Ovary (tissue), 3 donors: ENCODE measurements around the gene C5orf15.

Experiments
- EP300 ChIP-seq: sonication (generic); formaldehyde crosslinking; IDR thresholded peaks from one replicate; pipeline ENCODE4 v1.6.1; 2017; ENCODE audit warnings: antibody characterized with exemption
- POLR2A ChIP-seq: fragments of 450-650 bp; IDR thresholded peaks from one replicate; pipeline ENCODE4 v1.6.1; 2017; ENCODE audit warnings: antibody characterized with exemption, mild to moderate bottlenecking, moderate library complexity
- TF ChIP-seq, protein P1 (sequence below), 3 donors: fragments of 450-650 bp in 2 of 3; fragments of 200-600 bp in 1 of 3; IDR thresholded peaks; one replicate each; pipeline versions ENCODE4 v1.5.1 to v1.8.0; 2016 to 2022; ENCODE audit warnings: antibody characterized with exemption in 3 of 3, mild to moderate bottlenecking in 1 of 3
- donor health status: DM: no; HTN: no; CAD: no.

DNA sequence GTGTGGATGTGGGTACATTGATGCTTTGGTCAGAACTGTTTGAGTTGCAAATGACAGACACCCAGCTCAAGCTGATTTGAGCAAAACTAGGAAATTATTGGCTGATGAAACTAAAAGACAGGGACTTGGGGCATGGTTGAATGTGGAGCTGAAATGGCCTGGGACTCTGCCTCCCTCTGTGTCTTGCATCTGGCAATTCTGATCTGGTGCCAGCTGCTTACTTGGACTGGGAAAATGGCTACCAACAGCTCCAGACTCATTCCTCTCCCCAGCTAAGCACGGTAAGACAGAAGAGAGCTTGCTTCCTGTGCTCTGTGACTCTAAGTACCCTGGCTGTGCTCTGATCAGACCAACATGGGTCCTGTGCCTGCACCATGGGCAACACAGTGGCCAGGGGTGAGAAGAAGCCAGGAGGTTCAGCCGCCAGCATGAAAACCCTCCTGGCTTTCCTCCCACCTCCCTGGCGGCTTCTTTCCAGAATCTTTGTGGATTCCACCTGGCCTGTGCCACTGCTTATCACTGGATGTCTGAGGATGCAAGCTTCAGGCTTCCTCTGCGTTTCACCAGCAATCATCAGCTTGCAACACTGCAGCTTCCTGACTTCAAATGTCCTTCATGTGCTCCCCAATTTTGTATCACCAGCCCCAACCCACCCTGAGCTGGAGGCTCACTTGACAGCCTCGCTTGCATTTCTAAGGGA, 44.1 kb downstream of the C5orf15 start:
- TF ChIP-seq, protein P1, sequence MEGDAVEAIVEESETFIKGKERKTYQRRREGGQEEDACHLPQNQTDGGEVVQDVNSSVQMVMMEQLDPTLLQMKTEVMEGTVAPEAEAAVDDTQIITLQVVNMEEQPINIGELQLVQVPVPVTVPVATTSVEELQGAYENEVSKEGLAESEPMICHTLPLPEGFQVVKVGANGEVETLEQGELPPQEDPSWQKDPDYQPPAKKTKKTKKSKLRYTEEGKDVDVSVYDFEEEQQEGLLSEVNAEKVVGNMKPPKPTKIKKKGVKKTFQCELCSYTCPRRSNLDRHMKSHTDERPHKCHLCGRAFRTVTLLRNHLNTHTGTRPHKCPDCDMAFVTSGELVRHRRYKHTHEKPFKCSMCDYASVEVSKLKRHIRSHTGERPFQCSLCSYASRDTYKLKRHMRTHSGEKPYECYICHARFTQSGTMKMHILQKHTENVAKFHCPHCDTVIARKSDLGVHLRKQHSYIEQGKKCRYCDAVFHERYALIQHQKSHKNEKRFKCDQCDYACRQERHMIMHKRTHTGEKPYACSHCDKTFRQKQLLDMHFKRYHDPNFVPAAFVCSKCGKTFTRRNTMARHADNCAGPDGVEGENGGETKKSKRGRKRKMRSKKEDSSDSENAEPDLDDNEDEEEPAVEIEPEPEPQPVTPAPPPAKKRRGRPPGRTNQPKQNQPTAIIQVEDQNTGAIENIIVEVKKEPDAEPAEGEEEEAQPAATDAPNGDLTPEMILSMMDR (IDR thresholded peaks at IDR 0.05), result no peak
- TF ChIP-seq POLR2A (no peak), EP300 (no peak)
